NB4 (cell line): ENCODE data around the gene PVR.

Experiments used
- DNase-seq: peaks from one replicate; pipeline ENCODE4 v3.0.0; 2010; ENCODE audit warnings: low read depth
- H3K4me3 ChIP-seq: one replicate; pipeline ENCODE4 v1.5.1; 2011; ENCODE audit warnings: mild to moderate bottlenecking, low read depth, low read length, moderate library complexity
- MYC ChIP-seq: IDR thresholded peaks from 2 replicates; pipeline ENCODE4 v1.6.1; 2011; ENCODE audit warnings: low read depth, low read length
- POLR2A ChIP-seq: IDR thresholded peaks from 2 replicates; pipeline ENCODE4 v1.6.1; 2011; ENCODE audit warnings: mild to moderate bottlenecking; ENCODE audit not compliant: insufficient read length; ENCODE audit errors: extremely low read depth
- TF ChIP-seq, protein P1 (sequence below): IDR thresholded peaks from 2 replicates; pipeline ENCODE4 v1.6.1; 2011; ENCODE audit warnings: low read depth, low read length
- TF ChIP-seq, protein P2 (sequence below): IDR thresholded peaks from one replicate; pipeline ENCODE4 v1.5.1; 2012; ENCODE audit warnings: low read depth, low read length

PVR gene

DNA sequence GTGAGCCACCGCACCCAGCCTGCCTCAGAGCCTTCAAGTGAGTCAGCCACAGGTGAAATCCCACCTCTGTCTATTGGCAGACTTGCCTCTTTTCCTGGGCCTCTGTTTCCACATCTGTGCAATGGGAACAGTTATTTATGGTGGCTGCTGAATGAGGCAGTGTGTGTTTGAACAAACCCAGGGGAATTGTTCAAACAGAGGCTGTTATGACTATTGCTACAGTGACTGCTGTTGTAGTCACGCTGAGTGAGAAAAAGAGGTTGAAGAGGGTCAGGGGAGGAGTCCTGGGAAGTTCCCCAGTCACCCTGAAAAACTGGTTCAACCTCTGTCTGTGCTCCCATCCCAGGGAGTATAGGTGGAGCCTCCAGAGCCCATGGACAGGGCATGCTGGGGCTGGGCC lies 27.7 kb downstream of the PVR start, which contains the start of gene CEACAM19:
TSS of gene CEACAM19 (plus strand) at position 83 of the 400 bp plus-strand sequence. CDS start 450 bp downstream, outside the sequence.
- no peak within 1 kb of the TSS for H3K4me3 ChIP-seq
- no peak for DNase-seq
- TF ChIP-seq POLR2A (no peak), MYC (no peak)
- TF ChIP-seq, protein P1, sequence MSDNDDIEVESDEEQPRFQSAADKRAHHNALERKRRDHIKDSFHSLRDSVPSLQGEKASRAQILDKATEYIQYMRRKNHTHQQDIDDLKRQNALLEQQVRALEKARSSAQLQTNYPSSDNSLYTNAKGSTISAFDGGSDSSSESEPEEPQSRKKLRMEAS: no peak
- TF ChIP-seq, protein P2, sequence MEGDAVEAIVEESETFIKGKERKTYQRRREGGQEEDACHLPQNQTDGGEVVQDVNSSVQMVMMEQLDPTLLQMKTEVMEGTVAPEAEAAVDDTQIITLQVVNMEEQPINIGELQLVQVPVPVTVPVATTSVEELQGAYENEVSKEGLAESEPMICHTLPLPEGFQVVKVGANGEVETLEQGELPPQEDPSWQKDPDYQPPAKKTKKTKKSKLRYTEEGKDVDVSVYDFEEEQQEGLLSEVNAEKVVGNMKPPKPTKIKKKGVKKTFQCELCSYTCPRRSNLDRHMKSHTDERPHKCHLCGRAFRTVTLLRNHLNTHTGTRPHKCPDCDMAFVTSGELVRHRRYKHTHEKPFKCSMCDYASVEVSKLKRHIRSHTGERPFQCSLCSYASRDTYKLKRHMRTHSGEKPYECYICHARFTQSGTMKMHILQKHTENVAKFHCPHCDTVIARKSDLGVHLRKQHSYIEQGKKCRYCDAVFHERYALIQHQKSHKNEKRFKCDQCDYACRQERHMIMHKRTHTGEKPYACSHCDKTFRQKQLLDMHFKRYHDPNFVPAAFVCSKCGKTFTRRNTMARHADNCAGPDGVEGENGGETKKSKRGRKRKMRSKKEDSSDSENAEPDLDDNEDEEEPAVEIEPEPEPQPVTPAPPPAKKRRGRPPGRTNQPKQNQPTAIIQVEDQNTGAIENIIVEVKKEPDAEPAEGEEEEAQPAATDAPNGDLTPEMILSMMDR: no peak

DNA sequence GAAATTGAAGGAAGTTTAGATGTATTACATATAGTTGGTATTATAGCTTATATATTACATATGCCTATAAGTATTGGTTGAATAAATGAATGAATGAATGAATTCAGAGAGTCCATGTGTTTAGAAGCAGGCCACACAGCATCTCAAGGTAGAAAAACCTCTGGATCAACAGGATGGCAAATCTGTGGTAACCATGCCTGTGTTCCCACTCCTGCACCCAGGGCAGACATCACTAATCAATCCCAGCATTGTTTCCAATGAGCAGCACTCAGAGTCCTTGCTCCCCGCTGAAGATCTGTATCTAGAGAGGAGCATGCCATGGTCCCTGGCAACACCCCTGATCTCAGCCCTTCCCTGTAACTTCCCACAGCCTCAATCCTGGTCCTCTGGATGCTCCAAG lies 28.5 kb downstream of the PVR start:
- no peak for DNase-seq
- TF ChIP-seq, protein P1: no peak
- TF ChIP-seq, protein P2: no peak
- no peak for TF ChIP-seq MYC
- TF ChIP-seq POLR2A: no peak

GRCh38 chr19:44673510-44673909 lies 29.8 kb downstream of the PVR start:
- no peak for DNase-seq
- no peak for TF ChIP-seq MYC
- TF ChIP-seq, protein P1: no peak
- TF ChIP-seq, protein P2: no peak
- no peak for TF ChIP-seq POLR2A
- no peak overlapping the region for H3K4me3 ChIP-seq

More for the DNA sequence above, 28.5 kb downstream of the PVR start:
- no peak overlapping the region for H3K4me3 ChIP-seq

- no peak for DNase-seq
- TF ChIP-seq MYC (no peak), POLR2A (no peak)
- TF ChIP-seq, protein P1: no peak
- no peak overlapping the region for H3K4me3 ChIP-seq
These were observed 31.8 kb downstream of the PVR start for GRCh38 chr19:44675521-44675920.

DNA sequence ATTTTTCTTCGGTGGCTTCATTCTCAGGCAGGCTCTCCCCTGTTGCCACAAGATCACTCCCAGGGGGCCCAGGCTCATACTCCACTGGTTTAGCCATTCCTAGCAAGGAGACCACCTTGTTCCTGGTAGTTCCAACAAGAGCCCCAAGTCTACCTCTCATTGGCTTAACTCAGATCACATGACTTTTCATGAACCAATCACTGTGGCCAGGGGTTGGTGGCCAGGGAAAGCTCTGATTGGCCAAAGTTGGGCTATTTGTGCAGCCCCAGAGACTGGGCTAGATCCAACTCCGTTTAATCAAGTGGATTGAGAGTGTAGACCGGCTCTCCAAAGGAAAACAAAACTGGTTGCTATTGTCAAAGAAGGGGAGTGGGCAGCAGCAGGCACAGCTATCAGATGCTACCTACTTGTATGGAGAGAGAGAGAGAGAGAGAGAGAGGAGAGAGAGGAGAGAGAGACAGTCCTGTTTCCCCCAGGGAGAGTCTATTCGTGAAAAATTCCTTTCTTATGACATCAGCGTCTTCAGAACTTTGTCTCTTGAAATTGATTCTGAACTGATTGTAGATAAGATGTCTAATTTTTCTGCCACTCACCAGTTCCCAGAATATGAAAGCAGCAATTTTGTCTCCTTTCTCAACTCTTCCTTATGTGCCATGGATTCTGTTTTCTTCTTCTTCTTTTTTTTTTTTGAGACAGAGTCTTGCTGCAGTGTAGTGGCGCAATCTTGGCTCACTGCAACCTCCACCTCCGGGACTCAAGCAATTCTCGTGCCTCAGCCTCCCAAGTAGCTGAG lies 33.5 kb downstream of the PVR start:
- H3K4me3 ChIP-seq: no peak overlapping the region
- peak; percentile 66 for DNase-seq
- TF ChIP-seq, protein P1: no peak
- no peak for TF ChIP-seq POLR2A

DNA sequence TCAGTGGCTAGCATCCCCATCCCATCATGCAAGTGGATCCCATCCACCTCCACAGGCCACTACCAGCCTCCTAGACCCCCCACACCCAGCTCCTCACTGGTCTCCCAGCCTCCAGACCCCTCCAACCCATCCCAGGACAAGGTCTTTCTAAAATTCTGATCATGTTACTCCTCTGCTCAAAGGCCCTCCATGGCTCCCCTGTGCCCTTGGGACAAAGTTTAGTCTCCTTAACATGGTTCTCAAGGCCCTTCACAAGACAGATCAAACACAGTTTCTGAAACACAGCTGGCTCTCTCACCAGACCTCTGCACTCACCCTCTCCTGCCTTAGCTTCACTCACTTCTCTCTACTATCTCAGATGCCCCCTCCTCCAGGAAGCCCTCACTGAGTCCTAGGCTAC lies 36.8 kb downstream of the PVR start:
- H3K4me3 ChIP-seq: no peak overlapping the region
- TF ChIP-seq POLR2A: no peak
- TF ChIP-seq, protein P1: no peak
- TF ChIP-seq MYC: no peak
- TF ChIP-seq, protein P2: no peak
- DNase-seq: no peak
